GM18502 (cell line): ENCODE measurements around the gene CTH.
"Not testable (repeated sequence)": the region's sequence is repeated elsewhere in the genome, so short reads cannot be mapped to it uniquely, and the experiment has no call there.

Source experiments
- ATAC-seq: cut with Tn5 transposase; IDR thresholded peaks from one replicate; pipeline ENCODE4 v1.9.1; 2021; ENCODE audit warnings: mild to moderate bottlenecking; ENCODE audit not compliant: unreplicated experiment, poor library complexity

CTH gene

GRCh38 chr1:70410604-70411359 is at the start of gene CTH:
Gene CTH (plus strand): TSS chr1:70411268. CDS start chr1:70411416, 148 bp downstream.
- peak; percentile 97 for ATAC-seq

GRCh38 chr1:70361727-70362398 is 49.2 kb upstream of the CTH start:
- no peak for ATAC-seq

- ATAC-seq: no peak
Measured at GRCh38 chr1:70364439-70364838, 46.6 kb upstream of the CTH start.

GRCh38 chr1:70366425-70366952 is 44.6 kb upstream of the CTH start:
- not testable (repeated sequence) for ATAC-seq

DNA sequence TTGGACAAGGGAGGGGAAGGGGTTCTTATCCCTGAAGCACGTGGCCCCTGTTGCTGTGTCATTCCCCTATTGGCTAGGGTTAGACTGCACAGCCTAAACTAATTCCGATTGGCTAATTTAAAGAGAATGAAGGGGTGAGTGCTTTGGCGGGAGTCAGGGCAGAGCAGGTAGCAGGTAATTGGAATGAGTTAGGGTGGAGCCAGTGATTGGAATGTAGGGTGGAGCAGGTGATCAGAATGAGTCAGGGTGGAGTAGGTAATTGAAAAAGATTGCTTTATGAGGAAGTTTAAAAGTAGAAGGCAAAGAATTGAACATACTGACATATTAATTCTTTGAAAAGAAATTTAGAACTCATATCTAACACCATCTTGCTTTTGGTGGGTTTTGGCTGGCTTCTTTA is 44.1 kb upstream of the CTH start:
- ATAC-seq: not testable (repeated sequence)

DNA sequence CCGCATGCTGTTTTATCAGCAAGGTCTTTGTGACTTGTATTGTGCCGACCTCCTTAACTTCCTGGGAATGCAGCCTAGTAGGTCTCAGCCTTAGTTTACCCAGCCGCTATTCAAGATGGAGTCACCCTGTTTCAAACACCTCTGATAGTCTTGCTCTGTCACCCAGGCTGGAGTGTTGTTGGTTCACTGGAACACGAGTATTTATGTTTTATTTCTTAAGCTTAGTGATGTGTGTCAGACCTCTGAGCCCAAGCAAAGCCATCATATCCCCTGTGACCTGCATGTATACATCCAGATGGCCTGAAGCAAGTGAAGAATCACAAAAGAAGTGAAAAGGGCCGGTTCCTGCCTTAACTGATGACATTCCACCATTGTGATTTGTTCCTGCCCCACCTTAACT is 43.7 kb upstream of the CTH start:
- not testable (repeated sequence) for ATAC-seq

DNA sequence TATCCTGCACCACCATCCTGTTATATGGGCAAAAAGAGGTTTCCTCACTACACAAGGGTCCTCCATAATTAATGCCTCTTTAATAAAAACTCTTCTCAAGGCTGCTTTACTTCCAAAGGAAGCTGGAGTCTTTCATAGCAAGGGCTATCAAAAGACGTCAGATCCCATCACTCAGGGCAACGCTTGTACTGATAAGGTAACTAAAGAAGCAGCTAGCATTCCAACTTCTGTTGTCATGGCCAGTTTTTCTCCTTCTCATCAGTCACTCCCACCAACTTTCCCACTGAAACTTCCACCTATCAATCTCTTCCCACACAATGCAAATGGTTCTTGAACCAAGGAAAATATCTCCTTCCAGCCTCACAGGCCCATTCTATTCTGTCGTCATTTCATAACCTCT is 39.5 kb upstream of the CTH start:
- ATAC-seq: not testable (repeated sequence)

DNA sequence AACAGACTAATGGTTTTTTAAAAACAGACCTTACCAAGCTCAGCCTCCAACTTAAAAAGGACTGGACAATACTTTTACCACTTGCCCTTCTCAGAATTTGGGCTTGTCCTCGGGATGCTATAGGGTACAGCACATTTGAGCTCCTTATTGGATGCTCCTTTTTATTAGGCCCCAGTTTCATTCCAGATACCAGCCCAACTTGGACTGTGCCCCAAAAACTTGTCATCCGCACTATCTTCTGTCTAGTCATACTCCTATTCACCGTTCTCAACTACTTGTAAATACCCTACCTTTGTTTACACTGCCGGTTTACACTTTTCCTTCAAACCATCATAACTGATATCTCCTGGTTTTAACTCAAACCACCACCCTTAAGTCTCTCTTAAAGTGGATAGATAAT is 38.6 kb upstream of the CTH start:
- ATAC-seq: no peak

DNA sequence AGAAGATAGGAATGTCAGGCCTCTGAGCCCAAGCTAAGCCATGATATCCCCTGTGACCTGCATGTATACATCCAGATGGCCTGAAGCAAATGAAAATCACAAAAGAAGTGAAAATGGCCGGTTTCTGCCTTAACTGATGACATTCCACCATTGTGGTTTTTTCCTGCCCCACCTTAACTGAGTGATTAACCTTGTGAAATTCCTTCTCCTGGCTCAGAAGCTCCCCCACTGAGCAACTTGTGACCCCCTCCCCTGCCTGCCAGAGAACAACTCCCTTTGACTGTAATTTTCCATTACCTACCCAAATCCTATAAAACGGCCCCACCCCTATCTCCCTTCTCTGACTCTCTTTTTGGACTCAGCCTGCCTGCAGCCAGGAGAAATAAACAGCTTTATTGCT is 37.5 kb upstream of the CTH start:
- not testable (repeated sequence) for ATAC-seq

DNA sequence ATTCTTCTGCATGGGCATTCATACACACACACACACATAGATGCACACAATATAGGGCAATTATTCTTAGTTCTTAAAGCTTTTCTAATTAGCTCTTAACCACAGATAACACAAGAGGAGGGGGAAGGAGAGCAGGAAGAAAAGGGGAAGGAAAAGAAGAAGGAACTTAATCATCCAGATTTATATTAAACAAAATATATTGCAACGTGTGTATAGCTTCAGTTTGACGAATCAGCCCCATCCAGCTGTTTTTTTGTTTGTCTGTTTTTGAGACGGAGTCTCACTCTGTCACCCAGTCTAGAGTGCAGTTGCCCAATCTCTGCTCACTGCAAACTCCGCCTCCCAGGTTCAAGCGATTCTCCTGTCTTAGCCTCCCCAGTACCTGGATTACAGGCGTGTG is 34.9 kb upstream of the CTH start:
- ATAC-seq: no peak

- ATAC-seq: peak; percentile 78
Measured at GRCh38 chr1:70382682-70383081, 28.4 kb upstream of the CTH start.

DNA sequence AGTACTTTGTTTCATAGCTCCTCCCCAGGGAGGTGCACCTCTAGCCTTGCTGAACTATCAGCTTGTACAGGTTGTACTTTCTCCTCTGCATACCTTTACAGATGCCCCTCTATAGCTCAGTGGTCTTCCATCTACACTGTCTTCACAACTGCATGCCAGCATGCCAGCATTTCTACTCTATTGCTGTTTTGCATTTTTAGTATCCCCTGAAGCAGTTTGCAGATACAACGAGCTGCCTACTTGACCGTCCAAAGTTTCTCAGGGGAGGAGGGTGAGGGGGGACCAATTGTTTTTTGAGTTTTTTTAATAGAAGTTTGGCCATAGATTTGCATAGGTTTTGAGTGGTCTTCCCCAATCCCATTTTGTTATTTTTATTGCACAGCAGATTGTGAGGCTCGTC is 27.6 kb upstream of the CTH start:
- ATAC-seq: no peak

DNA sequence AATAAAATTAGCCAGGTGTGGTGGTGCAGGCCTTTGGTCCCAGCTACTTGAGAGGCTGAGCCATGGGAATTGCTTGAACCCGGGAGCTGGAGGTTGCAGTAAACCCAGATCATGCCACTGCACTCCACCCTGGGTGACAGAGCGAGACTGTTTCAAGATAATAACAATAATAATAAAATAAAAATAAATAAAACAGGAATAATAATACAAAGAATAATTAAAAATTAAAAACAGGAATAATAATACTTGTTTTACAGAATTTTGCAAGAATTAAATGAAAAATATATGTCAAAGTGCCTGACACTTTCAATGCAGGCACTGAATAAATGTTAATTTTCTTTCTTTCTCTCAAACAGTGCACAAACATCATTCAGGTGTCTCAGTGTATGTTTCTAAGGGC is 26.5 kb upstream of the CTH start:
- no peak for ATAC-seq

DNA sequence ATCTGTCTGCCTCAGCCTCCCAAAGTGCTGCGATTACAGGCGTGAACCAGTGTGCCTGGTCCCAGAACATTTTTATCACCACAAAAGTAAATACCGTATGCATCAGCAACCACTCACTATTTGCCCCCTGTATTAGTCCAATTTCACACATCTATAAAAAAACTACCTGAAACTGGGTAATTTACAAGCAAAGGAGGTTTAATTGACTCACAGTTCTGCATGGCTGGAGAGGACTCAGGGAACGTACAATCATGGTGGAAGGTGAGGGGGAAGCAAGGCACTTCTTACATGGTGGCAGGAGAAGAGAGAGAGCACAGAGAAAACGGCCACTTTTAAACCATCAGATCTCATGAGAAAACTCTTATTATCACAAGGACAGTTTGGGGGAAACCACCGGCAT is 25.6 kb upstream of the CTH start:
- ATAC-seq: no peak

DNA sequence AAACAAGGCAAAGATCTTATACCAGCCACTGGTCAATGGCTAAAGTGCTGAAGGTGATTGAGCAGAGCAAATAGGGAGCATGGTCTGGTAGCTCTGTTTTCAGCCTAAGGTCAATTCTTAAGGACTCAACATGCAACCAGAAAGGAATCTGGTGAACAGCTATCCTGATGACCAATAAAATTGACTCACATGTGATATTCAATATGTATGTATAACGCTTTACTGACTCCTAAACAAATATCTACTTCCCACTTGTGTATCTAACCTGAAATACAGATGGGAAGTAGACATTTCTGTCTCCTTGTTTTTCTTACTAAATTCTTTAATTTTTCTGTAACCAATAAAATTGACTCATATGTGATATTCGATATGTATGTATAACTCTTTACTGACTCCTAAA is 24.9 kb upstream of the CTH start:
- no peak for ATAC-seq

GRCh38 chr1:70387507-70387906 is 23.6 kb upstream of the CTH start:
- no peak for ATAC-seq

GRCh38 chr1:70392626-70393025 is 18.4 kb upstream of the CTH start:
- no peak for ATAC-seq

DNA sequence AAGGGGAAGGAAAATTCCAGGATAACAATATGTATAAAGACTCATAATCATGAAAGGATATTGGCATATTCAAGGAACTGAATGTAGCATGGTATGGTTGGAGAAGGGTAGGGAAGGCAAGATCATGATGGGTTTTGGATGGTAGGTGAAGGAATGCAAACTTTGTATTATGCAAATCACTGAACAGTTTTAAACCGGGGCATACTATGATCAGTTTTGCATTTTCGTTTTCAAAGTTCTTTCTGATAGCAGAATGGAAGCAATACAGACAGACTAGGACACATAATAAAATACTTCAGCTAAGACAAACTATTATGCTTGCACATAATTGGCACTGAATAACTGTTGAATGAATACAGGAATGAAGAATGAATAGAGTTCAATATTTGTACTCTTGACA is 14.5 kb upstream of the CTH start:
- ATAC-seq: no peak

GRCh38 chr1:70397013-70397412 is 14.1 kb upstream of the CTH start:
- no peak for ATAC-seq

- no peak for ATAC-seq
Measured at GRCh38 chr1:70400335-70400734, 10.7 kb upstream of the CTH start.

GRCh38 chr1:70401974-70402373 is 9.1 kb upstream of the CTH start:
- no peak for ATAC-seq

GRCh38 chr1:70403759-70404158 is 7.3 kb upstream of the CTH start:
- no peak for ATAC-seq
